Measurements from ENCODE around the gene CA9.

- TF ChIP-seq CTCF (IDR thresholded peaks at IDR 0.05) = no peak
- no peak for TF ChIP-seq NFYB (CRISPR knock-in tag; conservative IDR thresholded peaks at IDR 0.05; ENCODE audit: low read depth)
- no peak for TF ChIP-seq IRF2 (CRISPR knock-in tag; IDR thresholded peaks at IDR 0.05; ENCODE audit: borderline replicate concordance, low read depth)
- TF ChIP-seq SP1 (CRISPR knock-in tag; conservative IDR thresholded peaks at IDR 0.05) = no peak
- no peak for TF ChIP-seq ZNF121 (CRISPR knock-in tag; IDR thresholded peaks at IDR 0.05)
- TF ChIP-seq NR1H2 (CRISPR knock-in tag; IDR thresholded peaks at IDR 0.05) = no peak
- TF ChIP-seq ESRRA (CRISPR knock-in tag; IDR thresholded peaks at IDR 0.05; ENCODE audit: borderline replicate concordance) = no peak
- no peak for TF ChIP-seq ETV6 (CRISPR knock-in tag; IDR thresholded peaks at IDR 0.05)
- no peak for TF ChIP-seq AFF4 (CRISPR knock-in tag; IDR thresholded peaks at IDR 0.05; ENCODE audit: borderline replicate concordance)
Measured at GRCh38 chr9:35683323-35683722, 9.6 kb downstream of the CA9 start.

All from WTC11 (cell line).